Body of pancreas (tissue), 4 donors: ENCODE measurements around the gene COL26A1.

ENCODE experiments used
- CTCF ChIP-seq, 7 experiments: fragments of 450-650 bp in 4 of 7; fragments of 200-600 bp in 3 of 7; sonication (generic) in 3 of 7; IDR thresholded peaks; one replicate each; pipeline ENCODE4 v1.5.1; 2016 to 2019; ENCODE audit warnings: antibody characterized with exemption in 7 of 7
- POLR2A ChIP-seq, 3 donors: fragments of 450-650 bp; IDR thresholded peaks; one replicate each; pipeline ENCODE4 v1.6.1; 2016; ENCODE audit warnings: antibody characterized with exemption in 3 of 3, mild to moderate bottlenecking in 2 of 3

- TF ChIP-seq CTCF (IDR thresholded peaks at IDR 0.05) (no peak), POLR2A (IDR thresholded peaks at IDR 0.05) (no peak)
Observed at GRCh38 chr7:101465576-101466196, 103.0 kb downstream of the COL26A1 start.
